Thyroid gland (tissue), 4 donors: Measurements from ENCODE around the gene ILKAP. TPM values are rescaled to one million over a fixed set of nuclear protein-coding genes. Genes with fewer than 3 reads are reported as not detected.

Experiments
- DNase-seq, 2 donors: peaks; one replicate each; pipeline ENCODE4 v3.0.0-alpha.2; 2019
- H3K27ac ChIP-seq, 3 donors: fragments of 200-600 bp; sonication (generic); 1 replicate in 2 of 3; 2 replicates in 1 of 3; pipeline ENCODE4 v1.5.1; 2016 to 2019; ENCODE audit warnings: mild to moderate bottlenecking in 1 of 3, moderate library complexity in 1 of 3
- H3K27me3 ChIP-seq: fragments of 200-600 bp; sonication (generic); one replicate; pipeline ENCODE4 v1.5.1; 2019
- H3K36me3 ChIP-seq, 2 donors: fragments of 200-600 bp; sonication (generic); one replicate each; pipeline ENCODE4 v1.5.1; 2016 to 2019
- H3K4me1 ChIP-seq, 2 donors: fragments of 200-600 bp; sonication (generic); one replicate each; pipeline ENCODE4 v1.5.1; 2017 to 2019
- H3K4me3 ChIP-seq, 3 donors: fragments of 200-600 bp; sonication (generic); replicated peaks in 1 of 3; 1 replicate in 2 of 3; 2 replicates in 1 of 3; pipeline ENCODE4 v1.5.1; 2016; ENCODE audit warnings: mild to moderate bottlenecking in 1 of 3
- H3K9me3 ChIP-seq: fragments of 200-600 bp; sonication (generic); one replicate; pipeline ENCODE4 v1.5.1; 2017
- CTCF ChIP-seq, 6 experiments: fragments of 200-600 bp in 3 of 6; fragments of 450-650 bp in 3 of 6; sonication (generic) in 3 of 6; IDR thresholded peaks; one replicate each; pipeline ENCODE4 v1.5.1; 2016 to 2019; ENCODE audit warnings: antibody characterized with exemption in 6 of 6, mild to moderate bottlenecking in 2 of 6, inconsistent platforms in 1 of 6, moderate library complexity in 1 of 6
- POLR2A ChIP-seq, 2 donors: fragments of 450-650 bp; IDR thresholded peaks; one replicate each; pipeline ENCODE4 v1.6.1; 2017; ENCODE audit warnings: antibody characterized with exemption in 2 of 2, mild to moderate bottlenecking in 2 of 2, moderate library complexity in 1 of 2
- WGBS, 2 donors: methylation state at CpG; one replicate each; pipeline ENCODE4 v1.1.5; 2017; 5-methylcytosine and 5-hydroxymethylcytosine counted together
- intact Hi-C: fragments of 100-400 bp; cut with DNase I; formaldehyde crosslinking; loops from one replicate; pipeline ENCODE4 v1.15.1; 2023
- total RNA-seq, 4 donors: library from RNA; depleted of rRNA; stranded (reverse); fragments of >200 nt; gene quantifications; one replicate each; pipeline ENCODE4 v1.2.3, GENCODE V29; 2016

The ILKAP gene
- total RNA-seq, 4 donors from 2014 or later, result 33.4 to 52.0 (median 41.0) TPM

GRCh38 chr2:238169708-238170251, 33.7 kb downstream of the ILKAP start:
- peaks cover 67 to 87% of the 10 kb centered on the region in 2 donors for H3K4me1 ChIP-seq
- no peaks in the 10 kb centered on the region for H3K9me3 ChIP-seq
- H3K36me3 ChIP-seq, result peaks cover 14 to 20% of the 10 kb centered on the region in 2 donors
- no peak overlapping the region for H3K4me3 ChIP-seq
- WGBS, 2 donors, result 37 to 40% methylated on average over 5 of the region's 5 CpGs
- intact Hi-C loops, result no loop called here
- no peaks in the 10 kb centered on the region for H3K27me3 ChIP-seq
- H3K27ac ChIP-seq, result peak overlapping the region; percentile 47 to 78 (median 51)
- peak; percentile 70 to 78 for DNase-seq
- TF ChIP-seq CTCF (IDR thresholded peaks at IDR 0.05) (no peak), POLR2A (IDR thresholded peaks at IDR 0.05) (no peak)

DNA sequence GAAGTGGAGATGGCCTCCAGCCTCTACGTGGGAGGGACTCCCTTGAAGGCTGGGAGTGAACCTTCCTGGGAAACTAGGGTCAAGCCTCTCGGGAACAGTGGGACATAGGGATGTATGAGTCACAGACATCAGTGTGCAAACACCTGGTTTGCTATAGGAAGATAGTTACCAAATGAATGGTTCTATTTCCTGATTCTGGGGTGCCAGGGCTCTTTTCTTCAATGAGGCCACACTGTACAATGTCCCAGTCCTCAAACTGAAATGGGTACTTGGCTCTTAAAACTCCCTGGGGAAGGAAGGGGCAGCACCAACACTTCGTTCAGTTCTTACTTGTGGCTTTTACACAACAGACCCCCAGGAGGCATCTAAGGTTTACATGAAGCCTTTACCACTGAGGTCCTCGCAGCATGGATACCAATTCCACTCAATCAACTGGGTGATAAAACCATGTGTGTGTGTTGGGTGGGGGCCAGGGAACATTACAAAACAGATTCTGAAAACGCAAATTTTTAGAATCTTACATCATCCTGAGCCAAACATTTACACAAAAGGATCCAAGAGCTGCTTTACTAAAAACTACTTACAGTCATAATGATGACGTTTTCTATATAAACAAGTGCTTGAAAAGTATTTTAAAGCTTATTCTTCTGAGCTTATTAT, 34.3 kb downstream of the ILKAP start:
- TF ChIP-seq CTCF (IDR thresholded peaks at IDR 0.05), result no peak
- no peak for TF ChIP-seq POLR2A (IDR thresholded peaks at IDR 0.05)
- DNase-seq, result no peak
- 67 to 70% methylated on average over 6 of the region's 6 CpGs for WGBS, 2 donors
- H3K4me1 ChIP-seq, result peaks cover 63 to 88% of the 10 kb centered on the region in 2 donors
- no peak overlapping the region for H3K4me3 ChIP-seq
- H3K9me3 ChIP-seq, result no peaks in the 10 kb centered on the region
- peaks cover 14 to 20% of the 10 kb centered on the region in 2 donors for H3K36me3 ChIP-seq
- intact Hi-C loops, result no loop called here
- H3K27me3 ChIP-seq, result no peaks in the 10 kb centered on the region
- peak overlapping the region in 1 of 3 donors; percentile 78 for H3K27ac ChIP-seq

DNA sequence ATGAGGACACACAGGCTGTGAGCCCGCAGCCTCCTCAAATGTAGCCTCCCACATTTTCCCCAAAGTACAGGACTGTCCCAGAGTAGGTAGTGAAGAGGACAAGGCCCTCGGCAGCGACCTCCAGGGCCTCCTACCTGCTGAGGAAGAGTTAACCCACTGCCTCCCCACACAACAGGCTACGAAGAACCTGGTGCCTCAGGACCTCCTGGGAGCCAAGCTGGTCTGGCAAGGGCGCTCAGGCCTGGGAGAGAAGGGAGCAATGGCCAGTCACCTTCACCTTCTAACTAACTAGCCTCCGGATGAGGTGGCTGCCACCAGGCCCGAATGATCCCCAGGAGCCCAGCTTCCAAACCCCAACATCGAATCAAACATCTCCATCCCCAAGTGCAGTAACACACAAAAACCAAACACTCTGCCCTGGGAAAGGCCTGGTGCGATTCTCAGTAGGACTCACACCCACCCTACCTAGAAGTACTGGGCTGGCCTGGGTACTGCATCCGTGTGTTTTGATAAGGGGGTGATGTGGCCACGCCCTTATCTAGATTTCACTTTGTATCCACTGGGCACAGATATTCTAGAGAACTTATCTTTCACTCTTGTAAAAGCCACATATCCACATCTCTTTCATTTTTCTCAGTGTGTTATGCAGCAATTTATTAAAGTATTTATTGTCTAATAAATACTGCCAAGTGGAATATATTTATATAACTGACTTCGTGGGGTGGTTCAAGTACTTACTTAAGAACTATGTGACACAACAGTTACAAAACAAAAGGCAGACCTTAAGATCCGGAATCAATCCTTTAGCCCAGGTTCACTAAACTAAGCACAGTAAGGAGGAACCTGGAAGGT, 35.1 kb downstream of the ILKAP start:
- H3K9me3 ChIP-seq, result no peaks in the 10 kb centered on the region
- H3K4me3 ChIP-seq, result no peak overlapping the region
- 93 to 94% methylated on average over 12 to 13 of the region's 13 CpGs for WGBS, 2 donors
- no peak for TF ChIP-seq POLR2A (IDR thresholded peaks at IDR 0.05)
- TF ChIP-seq CTCF (IDR thresholded peaks at IDR 0.05), result no peak
- H3K36me3 ChIP-seq, result peaks cover 14 to 20% of the 10 kb centered on the region in 2 donors
- peaks cover 56 to 88% of the 10 kb centered on the region in 2 donors for H3K4me1 ChIP-seq
- no peaks in the 10 kb centered on the region for H3K27me3 ChIP-seq
- peak overlapping the region in 2 of 3 donors; percentile 29 to 78 for H3K27ac ChIP-seq
- no peak for DNase-seq
- intact Hi-C loops, result no loop called here

DNA sequence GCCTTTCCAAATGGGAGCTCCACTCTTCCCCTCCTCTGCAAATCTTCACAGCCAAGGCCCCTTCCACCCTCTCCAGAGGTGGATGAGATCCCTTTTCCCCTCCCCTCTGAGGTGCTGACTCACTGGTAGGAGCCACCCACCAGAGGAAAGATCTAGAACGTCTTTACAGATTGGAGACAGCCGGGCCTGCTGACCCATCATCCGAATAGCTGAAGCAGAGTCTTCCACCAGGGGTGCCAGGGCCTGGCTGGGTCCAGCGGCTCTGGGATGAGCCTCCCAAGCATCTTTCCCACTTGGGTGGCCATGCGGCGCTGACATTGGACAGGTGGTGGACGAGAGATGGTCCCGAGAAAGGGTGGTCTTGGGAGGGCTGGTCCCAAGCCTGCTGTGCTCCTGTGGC, 35.7 kb downstream of the ILKAP start:
- peaks cover 14 to 20% of the 10 kb centered on the region in 2 donors for H3K36me3 ChIP-seq
- intact Hi-C loops, result no loop called here
- peaks cover 62 to 88% of the 10 kb centered on the region in 2 donors for H3K4me1 ChIP-seq

More for the DNA sequence above, 35.7 kb downstream of the ILKAP start:
- TF ChIP-seq POLR2A (IDR thresholded peaks at IDR 0.05) (no peak), CTCF (IDR thresholded peaks at IDR 0.05) (no peak)
- Histone ChIP-seq H3K27me3 (no peaks in the 10 kb centered on the region), H3K9me3 (no peaks in the 10 kb centered on the region), H3K4me3 (no peak overlapping the region), H3K27ac (peak overlapping the region in 2 of 3 donors; percentile 29 to 78)
- WGBS, 2 donors, result 86 to 89% methylated on average over 6 to 8 of the region's 8 CpGs
- no peak for DNase-seq
